ENCODE data around the gene POGLUT2.
"Not testable (repeated sequence)": the region's sequence is repeated elsewhere in the genome, so short reads cannot be mapped to it uniquely, and the experiment has no call there.

POGLUT2 gene

DNA sequence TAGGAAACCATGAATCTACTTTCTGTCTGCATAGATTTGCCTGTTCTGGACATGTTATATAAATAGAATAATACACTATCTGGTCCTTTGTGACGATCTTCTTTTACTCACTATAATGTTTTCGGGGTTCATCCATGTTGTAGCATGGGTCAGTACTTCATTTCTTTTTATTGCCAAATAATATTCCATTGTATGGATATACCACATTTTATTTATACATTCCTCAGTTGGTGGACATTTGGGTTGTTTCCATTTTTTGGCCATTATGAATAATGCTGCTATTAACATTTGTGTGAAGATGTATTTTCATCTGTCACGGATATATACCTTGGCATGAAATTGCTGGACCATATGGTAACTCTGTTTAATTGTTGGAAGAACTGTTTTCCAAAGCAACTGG lies 6.9 kb upstream of the POGLUT2 start:
- DNase-seq = no peak

DNA sequence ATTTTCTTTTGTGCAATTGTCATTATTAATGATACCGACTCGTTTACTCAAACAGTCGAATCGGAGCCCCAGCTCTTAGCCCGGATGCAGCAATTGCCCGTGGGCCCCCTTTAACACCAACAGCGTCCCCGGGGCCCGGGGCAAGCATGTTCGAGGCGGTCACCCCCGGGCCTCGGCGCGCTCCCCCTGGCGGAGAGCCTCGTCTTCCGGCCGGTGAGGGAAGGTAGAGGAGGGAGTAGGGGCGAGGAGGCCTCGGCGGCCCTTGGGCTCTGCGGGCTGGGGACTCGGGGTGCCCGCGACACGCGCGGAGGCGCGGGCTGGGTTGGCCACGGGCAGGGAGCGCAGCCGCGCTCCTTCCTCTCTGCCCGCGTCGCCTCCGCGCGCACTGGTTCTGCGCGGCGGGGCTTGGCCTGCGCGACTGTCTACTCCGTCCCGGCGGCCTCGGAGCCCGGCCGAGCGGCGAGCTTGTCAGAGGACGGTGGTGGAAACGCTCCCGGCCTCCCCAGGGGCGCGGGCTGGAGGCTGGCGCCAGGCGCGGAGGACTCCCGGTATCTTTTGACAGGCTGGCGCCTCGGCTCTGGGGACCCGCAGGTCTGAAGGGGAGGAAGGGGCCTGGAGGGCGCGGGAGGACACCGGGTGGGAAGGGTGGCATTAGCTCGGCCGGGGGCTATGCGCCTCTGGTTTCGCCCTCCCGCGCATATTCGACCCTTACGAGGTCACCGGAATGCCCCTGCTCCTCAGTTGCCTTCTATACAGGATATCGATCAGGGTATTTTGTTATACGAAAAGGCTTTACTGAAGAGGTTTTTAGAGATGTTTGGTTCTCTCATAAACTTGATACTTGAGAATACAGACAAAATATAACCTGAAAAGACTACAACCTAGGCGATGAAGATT lies 1.6 kb upstream of the POGLUT2 start:
- DNase-seq = peak; percentile 64

DNA sequence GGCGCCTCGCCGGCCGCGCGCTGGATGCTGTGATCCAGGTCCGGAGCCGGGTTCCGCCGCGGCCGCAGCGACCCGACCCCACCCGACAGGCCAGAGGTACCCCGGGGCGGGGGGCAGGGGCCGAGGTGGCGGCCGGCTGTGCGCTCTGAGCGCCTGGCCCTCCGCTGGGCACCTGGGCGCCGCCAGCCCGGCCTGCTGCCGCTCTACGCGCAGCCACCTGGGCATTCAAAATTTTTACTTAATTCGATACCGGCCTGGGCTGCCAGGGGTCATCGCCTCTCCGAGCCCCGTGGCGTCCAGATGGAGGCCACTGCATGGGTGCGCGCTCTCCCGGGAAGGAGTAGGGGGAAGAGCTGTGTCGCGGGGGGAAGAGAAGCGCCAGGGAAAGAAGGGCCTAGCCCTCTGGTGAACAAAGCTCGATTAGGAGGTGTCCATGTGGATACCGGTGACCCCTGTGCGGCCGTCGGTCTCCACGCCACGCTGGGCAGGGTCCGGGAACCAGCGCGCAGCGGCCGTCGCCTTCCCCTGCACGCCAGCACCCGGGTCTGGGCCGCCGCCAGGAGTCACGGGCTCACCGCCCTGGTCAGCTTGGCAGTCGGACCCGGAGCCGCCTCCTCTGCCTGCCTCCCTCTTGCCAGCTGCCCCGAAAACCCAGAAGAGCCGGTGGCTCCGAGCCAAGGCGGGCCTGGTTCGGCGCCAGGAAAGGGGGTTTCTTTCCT lies 809 bp upstream of the POGLUT2 start:
- no peak for DNase-seq

DNA sequence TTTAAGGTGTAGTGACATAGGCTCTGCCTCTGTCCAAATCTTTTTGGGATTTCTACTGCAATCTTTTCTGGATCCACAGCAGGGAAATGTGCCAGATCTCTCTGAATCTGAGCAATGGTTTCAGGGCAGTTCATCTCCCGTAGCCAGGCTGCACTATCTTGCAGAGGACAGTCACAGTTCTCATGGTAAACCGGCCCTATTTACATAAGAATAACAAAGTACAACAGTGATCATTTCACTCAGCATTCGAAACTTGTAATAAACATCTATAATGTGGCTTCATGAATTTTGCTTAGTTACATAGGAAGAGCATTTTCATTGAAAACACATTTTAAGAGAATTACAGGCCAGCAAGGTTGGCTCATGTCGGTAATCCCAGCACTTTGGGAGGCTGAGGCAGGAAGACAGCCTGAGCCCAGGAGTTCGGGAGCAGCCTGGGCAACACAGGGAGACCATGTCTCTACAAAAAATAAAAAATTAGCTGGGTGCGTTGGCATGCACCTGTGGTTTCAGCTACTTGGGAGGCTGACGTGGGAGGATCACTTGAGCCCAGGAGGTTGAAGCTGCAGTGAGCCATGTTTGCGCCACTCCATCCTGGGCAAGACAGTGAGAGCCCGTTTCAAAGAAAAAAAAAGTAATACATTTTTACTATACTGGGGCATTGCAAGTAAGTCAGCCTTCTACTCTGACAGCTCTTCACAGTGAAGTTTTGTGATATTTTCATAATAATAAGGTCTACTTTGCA lies 5.0 kb downstream of the POGLUT2 start:
- no peak for DNase-seq

DNA sequence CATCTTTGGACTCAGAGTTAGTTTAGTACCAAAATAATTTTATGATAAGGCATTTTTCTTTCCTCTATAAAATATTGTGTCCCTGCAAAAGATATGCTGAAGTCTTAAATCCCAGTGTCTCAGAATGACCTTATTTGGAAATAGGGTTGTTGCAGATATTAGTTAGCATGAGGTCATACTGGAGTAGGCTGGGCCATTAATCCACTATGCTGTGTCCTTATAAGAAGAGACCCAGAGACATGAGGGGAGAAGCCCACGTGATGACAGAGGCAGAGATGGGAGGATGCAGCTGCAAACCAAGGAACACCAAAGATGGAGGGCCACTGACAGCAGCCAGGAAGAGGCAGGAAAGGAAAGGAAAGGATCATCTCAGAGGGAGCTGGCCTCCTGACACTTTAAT lies 6.4 kb downstream of the POGLUT2 start:
- DNase-seq = no peak

DNA sequence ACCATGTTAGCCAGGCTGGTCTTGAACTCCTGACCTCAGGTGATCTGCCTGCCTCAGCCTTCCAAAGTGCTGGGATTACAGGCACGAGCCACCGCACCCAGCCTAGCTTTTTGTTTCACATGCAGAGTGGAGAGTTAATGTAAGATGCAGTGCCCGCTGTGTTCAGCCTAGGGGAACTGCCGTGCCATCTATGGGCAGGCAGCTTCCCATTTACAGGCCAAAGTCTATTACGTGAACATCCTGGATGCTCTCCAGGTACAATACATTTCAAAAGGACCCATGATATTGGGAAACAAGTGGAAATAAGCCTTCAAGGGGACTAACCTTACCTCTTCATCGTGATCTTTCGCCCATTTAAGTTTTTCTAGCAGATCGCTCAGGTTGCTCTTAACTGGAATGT lies 10.1 kb downstream of the POGLUT2 start:
- no peak for DNase-seq

DNA sequence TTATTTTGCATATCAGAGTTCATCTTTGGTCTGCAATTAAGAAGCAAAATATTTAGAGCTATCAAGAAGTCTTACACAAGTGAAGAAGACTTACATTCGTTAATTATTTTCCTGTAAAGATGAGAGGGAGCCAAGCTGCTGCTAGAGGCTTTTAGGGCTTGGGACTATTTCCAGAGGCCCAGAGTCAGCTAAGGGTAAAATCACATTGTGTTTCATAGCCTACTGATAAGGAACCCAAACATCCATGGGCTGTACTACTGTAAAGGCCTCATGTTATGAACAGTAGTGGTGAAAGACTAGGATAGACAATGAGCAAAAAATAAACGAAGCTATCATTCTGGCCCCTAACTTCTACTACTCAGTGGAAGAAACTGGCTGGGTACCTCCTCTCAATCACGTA lies 14.3 kb downstream of the POGLUT2 start:
- no peak for DNase-seq

DNA sequence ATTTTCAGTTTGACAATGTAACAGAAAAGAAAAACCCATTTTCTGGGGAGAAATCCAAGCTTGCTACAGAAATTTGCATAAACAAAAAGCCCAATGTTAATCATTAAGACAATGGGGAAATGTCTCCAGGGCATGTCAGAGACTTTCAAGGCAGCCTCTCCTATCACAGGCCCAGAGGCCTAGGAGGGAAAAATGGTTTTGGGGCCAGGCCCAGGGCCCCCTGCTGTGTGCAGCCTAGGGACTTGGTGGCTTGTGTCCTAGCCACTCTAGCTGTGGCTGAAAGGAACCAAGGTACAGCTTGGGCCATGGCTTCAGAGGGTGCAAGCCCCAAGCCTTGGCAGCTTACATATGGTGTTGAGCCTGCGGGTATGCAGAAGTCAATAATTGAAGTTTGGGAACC lies 17.2 kb downstream of the POGLUT2 start:
- DNase-seq = no peak

DNA sequence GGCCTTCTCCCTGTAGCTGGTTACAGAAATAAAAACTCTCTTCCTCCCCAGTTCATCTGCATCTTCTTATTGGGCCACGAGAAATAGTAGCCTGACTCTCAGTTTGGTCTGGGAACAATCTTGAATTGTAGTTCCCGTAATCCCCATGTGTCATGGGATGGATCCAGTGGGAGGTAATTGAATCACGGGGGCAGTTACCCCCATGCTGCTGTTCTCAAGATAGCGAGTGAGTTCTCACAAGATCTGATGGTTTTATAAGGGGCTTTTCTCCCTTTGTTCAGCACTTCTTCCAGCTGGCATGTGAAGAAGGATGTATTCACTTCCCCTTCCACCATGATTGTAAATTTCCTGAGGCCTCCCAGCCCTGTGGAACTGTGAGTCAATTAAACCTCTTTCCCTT lies 18.1 kb downstream of the POGLUT2 start:
- DNase-seq = not testable (repeated sequence)

DNA sequence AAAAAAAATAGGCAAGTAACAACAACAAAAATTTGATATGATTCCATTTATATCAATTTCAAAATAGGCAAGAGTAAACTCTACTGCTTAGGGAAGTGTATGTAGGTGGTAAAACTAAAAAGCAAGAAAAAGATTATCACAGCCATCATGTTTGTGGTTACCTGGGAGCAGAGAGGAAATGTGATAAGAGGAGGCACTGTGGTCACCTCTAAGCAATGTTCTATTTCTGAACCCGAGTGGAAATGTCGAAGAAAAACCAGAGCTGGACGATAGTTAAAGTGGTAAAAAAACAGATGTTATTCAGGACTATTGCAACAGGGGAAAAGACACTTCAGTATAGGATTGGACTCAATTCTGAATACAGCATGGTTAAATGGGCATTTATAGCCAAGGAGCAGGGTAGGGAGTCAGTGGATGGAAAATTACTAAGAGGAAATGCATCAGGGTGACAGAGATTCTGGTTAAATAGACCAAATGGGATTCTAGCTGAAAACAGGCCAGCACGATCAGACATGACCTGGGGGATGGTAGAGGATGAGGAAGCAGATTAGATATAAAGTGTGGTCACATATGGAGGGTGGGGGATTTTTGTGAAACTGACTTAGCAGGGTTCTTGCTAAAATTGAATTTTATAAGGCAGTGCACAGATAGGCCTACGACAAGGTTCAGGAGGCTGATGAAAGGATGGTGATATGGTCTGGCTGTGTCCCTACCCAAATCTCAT lies 19.2 kb downstream of the POGLUT2 start:
- DNase-seq = no peak

DNA sequence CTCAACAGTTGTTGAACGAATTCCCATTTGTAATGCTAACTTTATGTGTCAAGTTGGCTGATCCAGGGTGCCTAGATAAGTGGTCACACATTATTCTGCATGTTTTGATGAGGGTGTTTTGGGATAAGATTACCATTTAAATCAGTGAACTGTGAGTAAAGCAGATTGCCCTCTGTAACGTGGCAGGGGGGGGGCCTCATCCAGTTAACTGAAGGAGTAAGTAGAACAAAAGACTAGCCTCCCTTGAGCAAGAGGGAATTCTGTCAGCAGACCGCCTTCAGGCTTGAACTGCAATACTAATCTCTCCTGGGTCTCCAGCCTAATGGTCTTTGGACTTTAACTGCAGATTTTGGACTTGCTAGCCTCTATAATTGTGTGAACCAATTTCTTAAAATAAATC lies 21.0 kb downstream of the POGLUT2 start:
- DNase-seq = no peak

DNA sequence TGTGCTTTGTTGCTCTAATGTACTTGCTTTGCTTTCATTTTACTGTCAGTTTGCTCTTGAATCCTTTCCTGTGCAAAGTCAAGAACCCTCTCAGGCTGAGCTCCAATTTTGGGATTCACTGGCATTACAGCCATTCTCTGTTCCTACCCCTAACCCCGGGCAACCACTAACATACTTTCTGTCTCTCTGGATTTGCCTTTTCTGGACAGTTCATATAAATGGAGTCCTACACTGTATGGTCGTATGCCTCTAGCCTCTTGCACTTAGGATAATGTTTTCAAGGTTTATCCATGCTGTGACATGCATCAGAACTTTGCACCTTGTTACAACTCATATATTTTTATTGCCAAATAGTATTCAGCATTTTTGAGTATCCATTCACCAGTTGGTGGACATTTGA lies 22.5 kb downstream of the POGLUT2 start:
- DNase-seq = no peak

DNA sequence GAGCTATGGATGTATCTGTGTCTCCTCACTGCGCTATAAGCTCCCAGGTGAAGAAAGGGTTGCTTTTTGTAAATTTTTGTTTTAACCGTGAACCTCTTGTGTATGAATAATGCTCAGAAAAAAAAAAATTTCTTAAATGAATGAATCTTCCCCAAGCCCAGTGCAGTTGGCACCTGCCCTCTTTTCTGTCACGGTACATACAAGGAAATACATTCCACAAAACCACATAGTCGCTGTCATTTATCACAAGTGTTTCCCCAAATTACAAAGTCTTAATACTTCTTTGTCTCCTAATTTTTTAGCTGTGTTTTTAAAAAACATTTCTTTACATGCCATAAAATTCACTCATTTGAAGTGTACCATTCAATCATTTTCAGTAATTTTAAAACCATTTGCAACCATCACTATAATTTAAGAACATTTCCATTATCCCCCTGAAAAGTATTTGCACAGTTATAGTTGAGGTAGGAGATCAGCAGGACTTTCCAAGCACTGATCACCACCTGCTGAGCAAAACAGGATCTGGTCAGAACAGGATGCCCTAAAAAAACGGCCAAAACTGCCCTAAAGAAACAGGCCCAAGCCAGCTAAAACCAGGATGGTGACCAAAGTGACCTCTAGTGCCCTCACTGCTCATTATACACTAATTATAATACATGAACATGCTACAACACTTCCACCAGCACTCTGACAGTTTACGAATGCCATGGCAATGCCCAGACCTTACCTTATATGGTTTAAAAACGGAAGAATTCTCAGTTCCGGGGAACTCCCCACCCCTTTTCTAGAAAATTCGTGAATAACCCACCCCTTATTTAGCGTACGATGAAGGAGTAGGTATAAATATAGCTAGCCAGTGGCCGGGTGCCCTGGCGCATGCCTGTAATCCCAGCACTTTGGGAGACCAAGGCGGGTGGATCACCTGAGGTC lies 23.9 kb downstream of the POGLUT2 start:
- DNase-seq = no peak

DNA sequence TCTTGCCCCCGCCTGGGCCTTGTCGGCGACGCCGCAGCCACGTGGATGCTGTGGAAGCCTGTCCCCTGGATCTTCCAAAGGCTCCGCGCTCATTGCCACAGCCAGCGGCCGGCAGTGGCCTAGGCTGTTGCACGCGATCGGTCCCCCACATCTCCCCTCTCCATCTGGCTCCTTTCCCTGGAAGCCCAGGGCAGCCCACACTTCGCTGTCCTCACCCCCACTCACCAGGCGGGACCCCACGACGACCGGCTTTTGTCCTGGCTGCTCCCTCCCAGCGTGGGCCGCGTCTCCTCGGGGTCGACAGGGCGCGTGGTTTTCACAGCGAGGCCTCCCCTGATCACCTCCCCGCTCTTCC lies 24.6 kb downstream of the POGLUT2 start:
- no peak for DNase-seq

DNA sequence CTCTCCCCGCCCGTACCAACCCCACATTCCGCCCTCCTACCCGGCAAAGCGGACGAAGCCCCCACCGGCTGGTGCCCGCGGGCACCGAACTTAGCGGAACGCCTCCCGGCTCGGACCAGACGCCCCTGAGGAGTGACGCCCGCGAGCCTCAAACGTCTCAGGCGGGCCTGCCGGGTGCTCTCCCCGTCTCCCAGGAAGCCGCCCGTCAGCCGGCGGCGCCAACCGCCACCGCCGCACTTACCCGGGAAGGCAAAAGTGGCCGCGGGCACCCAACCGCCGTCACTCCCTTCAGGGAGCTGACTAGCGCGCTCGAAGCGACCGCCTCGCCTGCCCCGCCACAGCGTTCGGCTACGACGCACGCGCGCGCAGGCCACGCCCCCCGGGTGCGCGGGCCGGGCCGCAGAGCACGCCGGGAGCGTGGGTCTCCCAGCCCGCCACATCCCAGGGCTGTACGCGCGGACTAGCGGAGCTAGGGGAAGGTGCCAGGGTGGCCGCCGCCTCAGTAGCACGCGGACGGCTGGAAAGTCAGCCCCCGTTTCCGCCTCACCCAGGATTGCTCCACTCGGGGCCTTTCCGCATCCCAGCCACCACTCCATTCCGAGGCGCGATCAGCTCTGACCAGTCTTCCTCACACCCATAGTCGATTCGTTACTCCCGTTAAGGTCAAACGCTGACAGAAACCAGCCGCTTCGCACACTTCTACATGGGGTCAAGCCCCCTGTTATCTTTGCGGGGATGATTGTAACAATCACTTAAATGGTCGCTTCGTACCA lies 25.1 kb downstream of the POGLUT2 start, which contains the start of gene TEX30:
Gene TEX30 (minus strand): TSS at position 346 of the 773 bp plus-strand sequence. CDS start 3,760 bp downstream, outside the sequence.
- DNase-seq = peak; percentile 78

DNA sequence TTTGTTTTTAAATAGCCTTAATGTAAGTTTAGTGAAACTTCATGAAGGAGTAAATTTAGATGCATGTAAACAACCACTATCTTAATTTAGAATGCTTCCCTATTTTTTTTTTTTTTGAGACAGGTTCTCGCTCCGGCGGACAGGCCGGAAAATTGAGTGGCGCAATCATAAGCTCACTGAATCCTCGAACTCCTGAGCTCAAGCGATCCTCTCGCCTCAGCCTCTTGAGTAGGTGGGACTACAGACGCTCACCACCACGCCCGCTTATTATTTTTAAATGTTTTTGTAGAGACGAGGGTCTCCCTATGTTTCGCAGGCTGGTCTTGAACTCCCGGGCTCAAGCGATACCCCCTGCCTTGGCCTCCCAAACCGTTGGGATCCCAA lies 26.7 kb downstream of the POGLUT2 start:
- DNase-seq = no peak

DNA sequence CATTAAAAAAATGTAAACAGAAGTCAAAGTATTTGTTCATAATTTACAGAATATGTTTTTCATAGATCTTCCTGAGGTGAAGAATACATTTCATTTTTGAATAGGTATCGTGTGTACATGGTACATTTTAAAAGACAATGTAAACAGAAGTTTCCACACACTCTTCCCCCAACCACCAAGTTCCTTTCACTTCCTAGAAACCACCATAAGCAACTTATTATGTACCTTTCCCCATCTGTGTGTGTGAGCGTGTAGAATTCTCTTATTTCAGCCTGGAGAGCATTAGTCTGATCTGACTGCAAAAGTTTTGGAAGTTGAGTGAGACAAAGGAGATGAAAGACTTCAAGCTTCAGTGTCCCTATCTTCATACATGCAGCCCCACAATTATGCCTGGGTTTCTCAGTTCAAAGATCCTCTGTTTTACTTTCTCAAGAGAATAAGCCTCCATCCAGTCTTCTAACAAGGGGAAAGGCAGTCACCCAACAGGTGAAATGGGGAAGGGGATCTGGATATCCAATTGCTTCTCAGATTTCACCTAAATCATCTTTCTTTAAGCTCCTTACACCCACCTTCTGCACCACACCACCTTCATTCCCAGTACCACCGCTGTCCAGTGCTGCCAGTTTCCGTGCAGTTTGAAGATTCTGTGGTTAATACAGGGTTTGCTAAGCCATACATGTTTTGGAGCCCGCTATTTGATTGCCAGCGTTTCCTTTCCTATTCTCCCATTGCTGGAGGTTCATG lies 27.3 kb downstream of the POGLUT2 start:
- DNase-seq = no peak

DNA sequence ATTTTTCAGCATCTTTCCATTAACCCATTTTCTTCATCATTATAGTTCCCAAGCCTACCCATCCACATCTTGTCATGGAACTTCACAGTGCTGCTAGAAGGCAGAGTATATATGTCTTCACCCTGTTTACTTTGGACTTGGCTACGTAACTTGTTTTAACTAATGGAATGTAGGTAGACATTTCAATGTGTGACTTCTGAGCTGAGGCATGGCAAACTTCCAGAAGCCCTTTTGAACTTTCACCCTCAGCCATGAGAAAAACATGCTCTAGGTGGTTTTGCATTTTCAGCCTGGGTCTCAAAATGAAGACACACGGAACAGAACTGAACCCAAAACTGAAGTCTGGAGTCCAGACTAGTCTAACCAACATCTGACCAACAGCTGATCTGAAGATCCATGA lies 28.3 kb downstream of the POGLUT2 start:
- no peak for DNase-seq

DNA sequence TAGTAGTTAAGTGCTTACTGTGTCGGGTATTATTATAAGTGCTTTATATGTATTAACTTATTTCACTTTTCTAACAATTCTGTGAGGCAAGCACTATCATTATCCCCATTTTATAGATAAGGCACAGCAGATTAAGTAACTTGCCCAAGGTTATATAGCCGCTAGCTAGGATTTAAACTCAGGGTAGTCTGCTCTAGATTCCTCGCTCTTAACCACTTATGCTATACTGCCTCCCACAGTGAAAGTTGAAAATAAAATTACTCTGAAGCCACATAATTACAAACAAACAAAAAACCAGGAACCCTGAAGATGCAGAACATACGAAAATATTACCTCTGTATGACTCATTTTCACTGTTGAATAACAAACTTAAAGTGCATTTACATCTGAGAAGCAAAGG lies 29.1 kb downstream of the POGLUT2 start:
- no peak for DNase-seq

DNA sequence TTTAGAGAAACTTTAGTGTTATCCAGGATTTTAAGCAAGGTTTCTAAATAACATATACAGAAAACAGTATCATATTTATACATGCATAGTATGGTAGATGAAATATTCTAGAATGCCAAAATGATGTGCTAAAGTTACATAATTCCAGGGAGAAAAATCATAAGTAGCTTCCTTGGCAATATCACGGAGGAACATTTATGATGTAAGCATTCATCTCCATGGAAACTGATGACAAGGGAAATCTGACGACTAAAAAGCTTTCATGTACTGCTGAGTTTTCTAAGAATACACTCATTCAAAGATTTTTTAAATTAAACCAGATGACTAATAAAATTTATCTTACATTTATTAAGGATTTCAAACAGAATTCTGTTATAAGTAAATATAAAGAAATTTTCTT lies 29.9 kb downstream of the POGLUT2 start:
- no peak for DNase-seq

All from NCI-H1436 (cell line).